KMS-11 (cell line): ENCODE data around the gene ARHGEF39.

ENCODE experiments used
- H2AFZ ChIP-seq: fragments of 200-600 bp; sonication (generic); 2 replicates; pipeline ENCODE4 v1.6.1; 2016; ENCODE audit warnings: antibody characterized with exemption, mixed run types, low read depth
- H3K27ac ChIP-seq: fragments of 200-600 bp; sonication (generic); 2 replicates; pipeline ENCODE4 v1.6.1; 2016; ENCODE audit warnings: mild to moderate bottlenecking, mixed run types
- H3K27me3 ChIP-seq: fragments of 200-600 bp; sonication (generic); 2 replicates; pipeline ENCODE4 v1.6.1; 2017; ENCODE audit warnings: mild to moderate bottlenecking, low read depth, mixed run types, moderate library complexity; ENCODE audit not compliant: insufficient read depth
- H3K36me3 ChIP-seq: fragments of 200-600 bp; sonication (generic); 2 replicates; pipeline ENCODE4 v1.6.1; 2017; ENCODE audit warnings: mild to moderate bottlenecking, mixed run types; ENCODE audit not compliant: insufficient read depth
- H3K4me1 ChIP-seq: fragments of 200-600 bp; sonication (generic); 2 replicates; pipeline ENCODE4 v1.6.1; 2016; ENCODE audit warnings: mild to moderate bottlenecking, low read depth, mixed run types; ENCODE audit not compliant: poor library complexity, severe bottlenecking
- H3K4me2 ChIP-seq: fragments of 200-600 bp; sonication (generic); 2 replicates; pipeline ENCODE4 v1.7.0; 2016; ENCODE audit warnings: mild to moderate bottlenecking, mixed run types
- H3K4me3 ChIP-seq: fragments of 200-600 bp; sonication (generic); IDR thresholded peaks from 2 replicates; pipeline ENCODE4 v1.6.1; 2017; ENCODE audit warnings: low read depth, low read length, mixed read lengths; ENCODE audit not compliant: insufficient read depth
- H3K79me2 ChIP-seq: fragments of 200-600 bp; sonication (generic); 2 replicates; pipeline ENCODE4 v1.6.1; 2016; ENCODE audit warnings: low read depth, mixed run types; ENCODE audit not compliant: insufficient read depth
- H3K9ac ChIP-seq: fragments of 200-600 bp; sonication (generic); 2 replicates; pipeline ENCODE4 v1.6.1; 2016; ENCODE audit warnings: mild to moderate bottlenecking, mixed run types
- H4K20me1 ChIP-seq: fragments of 200-600 bp; sonication (generic); 2 replicates; pipeline ENCODE4 v1.6.1; 2016; ENCODE audit warnings: mild to moderate bottlenecking, mixed run types; ENCODE audit not compliant: insufficient read depth
- CTCF ChIP-seq: fragments of 200-600 bp; sonication (generic); conservative IDR thresholded peaks from 2 replicates; pipeline ENCODE4 v1.6.1; 2017; ENCODE audit warnings: low read depth, mild to moderate bottlenecking, antibody characterized with exemption, low read length, moderate library complexity, mixed read lengths

Gene ARHGEF39

DNA sequence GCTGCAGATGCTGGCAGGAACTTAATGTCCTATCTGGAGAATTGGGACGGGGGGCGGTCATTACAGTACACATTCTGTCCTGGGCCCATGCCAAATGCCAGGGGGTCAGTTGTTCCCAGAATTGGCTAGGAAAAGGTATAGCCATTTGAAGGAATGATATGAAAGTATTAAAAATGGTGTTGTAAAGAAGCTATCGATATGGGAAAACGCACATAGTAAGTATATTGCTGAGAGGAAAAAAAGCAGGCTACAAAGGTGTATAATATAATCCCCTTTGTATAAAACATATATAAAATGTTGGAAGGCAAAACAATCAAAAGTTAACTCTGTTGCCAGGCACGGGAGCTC is 450 bp upstream of the ARHGEF39 start:
- H3K27ac ChIP-seq, result no peak overlapping the region
- no peaks in the 10 kb centered on the region for H3K36me3 ChIP-seq
- no peak for TF ChIP-seq CTCF
- H3K9ac ChIP-seq, result peak overlapping the region; percentile 51; the same call in 1 of the 2 replicates
- H3K4me3 ChIP-seq, result no peak overlapping the region
- no peaks in the 10 kb centered on the region for H4K20me1 ChIP-seq
- peak overlapping the region; percentile 39; the same call in 1 of the 2 replicates for H2AFZ ChIP-seq
- peak overlapping the region; percentile 60; the same call in 1 of the 2 replicates for H3K4me2 ChIP-seq
- peaks cover 14% of the 10 kb centered on the region for H3K4me1 ChIP-seq
- H3K79me2 ChIP-seq, result no peaks in the 10 kb centered on the region
- no peaks in the 10 kb centered on the region for H3K27me3 ChIP-seq

- no peaks in the 10 kb centered on the region for H4K20me1 ChIP-seq
- H3K79me2 ChIP-seq, result no peaks in the 10 kb centered on the region; the same call in 1 of the 2 replicates
- H3K36me3 ChIP-seq, result no peaks in the 10 kb centered on the region
- no peak overlapping the region for H3K4me3 ChIP-seq
- no peak overlapping the region for H2AFZ ChIP-seq
- TF ChIP-seq CTCF, result no peak
- peaks cover 27% of the 10 kb centered on the region for H3K4me1 ChIP-seq
- H3K4me2 ChIP-seq, result no peak overlapping the region
- no peak overlapping the region for H3K9ac ChIP-seq
- H3K27ac ChIP-seq, result no peak overlapping the region
- no peaks in the 10 kb centered on the region for H3K27me3 ChIP-seq
Observed at GRCh38 chr9:35662437-35662836, 2.6 kb downstream of the ARHGEF39 start.

- no peak overlapping the region for H3K4me2 ChIP-seq
- no peaks in the 10 kb centered on the region for H3K36me3 ChIP-seq
- H3K79me2 ChIP-seq, result no peaks in the 10 kb centered on the region; the same call in 1 of the 2 replicates
- H3K4me3 ChIP-seq, result no peak overlapping the region
- no peaks in the 10 kb centered on the region for H3K27me3 ChIP-seq
- no peak overlapping the region for H2AFZ ChIP-seq
- no peaks in the 10 kb centered on the region for H4K20me1 ChIP-seq
- peaks cover 31% of the 10 kb centered on the region for H3K4me1 ChIP-seq
- H3K27ac ChIP-seq, result no peak overlapping the region
- TF ChIP-seq CTCF, result no peak
- no peak overlapping the region for H3K9ac ChIP-seq
Observed at GRCh38 chr9:35661756-35662350, 3.1 kb downstream of the ARHGEF39 start.

DNA sequence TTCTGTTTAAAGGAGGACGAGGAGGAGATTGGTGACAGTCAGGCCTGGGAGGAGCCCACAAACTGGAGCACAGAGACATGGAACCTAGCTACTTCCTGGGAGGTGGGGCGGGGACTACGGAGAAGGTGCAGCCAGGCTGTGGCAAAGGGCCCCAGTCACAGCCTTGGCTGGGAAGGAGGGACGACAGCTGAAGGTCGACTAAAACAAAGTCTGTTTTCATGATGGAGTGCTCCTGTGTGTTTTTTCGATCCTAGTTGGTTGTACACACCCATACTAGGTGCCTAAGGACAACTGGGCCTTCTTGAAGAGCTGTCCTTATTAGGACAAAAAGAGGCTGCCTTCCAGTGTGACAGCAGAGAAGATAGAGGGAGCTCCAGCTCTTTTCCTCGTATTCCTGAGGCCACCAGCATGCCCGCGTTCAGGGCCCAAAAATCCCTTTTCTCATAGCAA is 4.0 kb downstream of the ARHGEF39 start:
- H4K20me1 ChIP-seq, result no peaks in the 10 kb centered on the region
- no peak overlapping the region for H3K9ac ChIP-seq
- no peak overlapping the region for H3K4me3 ChIP-seq
- no peak for TF ChIP-seq CTCF
- peaks cover 28% of the 10 kb centered on the region for H3K4me1 ChIP-seq
- no peak overlapping the region for H3K27ac ChIP-seq
- H3K36me3 ChIP-seq, result no peaks in the 10 kb centered on the region
- H3K4me2 ChIP-seq, result no peak overlapping the region
- H3K79me2 ChIP-seq, result no peaks in the 10 kb centered on the region; the same call in 1 of the 2 replicates
- H2AFZ ChIP-seq, result no peak overlapping the region
- H3K27me3 ChIP-seq, result no peaks in the 10 kb centered on the region
